Measurements from ENCODE around the gene COTL1. TPM values are rescaled to one million over a fixed set of nuclear protein-coding genes. Genes with fewer than 3 reads are reported as not detected.

Gene COTL1
- total and polyA plus RNA-seq, 9 of the 15 experiments (the other 6 are each of a cell fraction or from before 2014, with no cell fraction given) = 27.7 to 185 (median 72.5) TPM

- TF ChIP-seq HNRNPK (IDR thresholded peaks at IDR 0.05; ENCODE audit: low read depth, low read length, poor library complexity, severe bottlenecking) (no peak), EWSR1 (IDR thresholded peaks at IDR 0.05; ENCODE audit: borderline replicate concordance, low read depth, partially characterized antibody) (no peak), SRF (CRISPR knock-in tag; IDR thresholded peaks at IDR 0.05) (no peak), ATF7 (IDR thresholded peaks at IDR 0.05) (no peak), FOXA3 (CRISPR knock-in tag; conservative IDR thresholded peaks at IDR 0.05 in 1 of 2, IDR thresholded peaks at IDR 0.05 in 1 of 2) (no peak), OTX1 (CRISPR knock-in tag; IDR thresholded peaks at IDR 0.05) (no peak), ZC3H4 (CRISPR knock-in tag; IDR thresholded peaks at IDR 0.05; ENCODE audit: borderline replicate concordance) (no peak), MYNN (IDR thresholded peaks at IDR 0.05) (no peak), MYNN (CRISPR knock-in tag; IDR thresholded peaks at IDR 0.05) (no peak), NR2C1 (IDR thresholded peaks at IDR 0.05) (no peak), NR2C1 (tag; IDR thresholded peaks at IDR 0.05) (no peak), NCOA4 (IDR thresholded peaks at IDR 0.05; ENCODE audit: partially characterized antibody) (no peak), ZNF274 (IDR thresholded peaks at IDR 0.05; ENCODE audit: borderline replicate concordance, low read depth, low read length) (no peak), HMGN3 (IDR thresholded peaks at IDR 0.05; ENCODE audit: borderline replicate concordance, extremely low read depth, insufficient read length, low read depth, low read length) (peak; percentile 91), MEF2A (IDR thresholded peaks at IDR 0.05; ENCODE audit: control insufficient read depth, low read depth, low read length) (no peak), KAT7 (CRISPR knock-in tag; IDR thresholded peaks at IDR 0.05; ENCODE audit: borderline replicate concordance) (no peak), PHF8 (IDR thresholded peaks at IDR 0.05; ENCODE audit: borderline replicate concordance, low read length) (peak; percentile 80; the same call in 1 of the 2 replicates), ZNF121 (CRISPR knock-in tag; conservative IDR thresholded peaks at IDR 0.05) (no peak), ZFP30 (CRISPR knock-in tag; IDR thresholded peaks at IDR 0.05; ENCODE audit: borderline replicate concordance) (no peak), SNIP1 (IDR thresholded peaks at IDR 0.05; ENCODE audit: low read depth) (no peak), GTF2E2 (tag; IDR thresholded peaks at IDR 0.05) (no peak), BMI1 (IDR thresholded peaks at IDR 0.05; ENCODE audit: low read length) (no peak)
- TF ChIP-seq, protein P1, sequence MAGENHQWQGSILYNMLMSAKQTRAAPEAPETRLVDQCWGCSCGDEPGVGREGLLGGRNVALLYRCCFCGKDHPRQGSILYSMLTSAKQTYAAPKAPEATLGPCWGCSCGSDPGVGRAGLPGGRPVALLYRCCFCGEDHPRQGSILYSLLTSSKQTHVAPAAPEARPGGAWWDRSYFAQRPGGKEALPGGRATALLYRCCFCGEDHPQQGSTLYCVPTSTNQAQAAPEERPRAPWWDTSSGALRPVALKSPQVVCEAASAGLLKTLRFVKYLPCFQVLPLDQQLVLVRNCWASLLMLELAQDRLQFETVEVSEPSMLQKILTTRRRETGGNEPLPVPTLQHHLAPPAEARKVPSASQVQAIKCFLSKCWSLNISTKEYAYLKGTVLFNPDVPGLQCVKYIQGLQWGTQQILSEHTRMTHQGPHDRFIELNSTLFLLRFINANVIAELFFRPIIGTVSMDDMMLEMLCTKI (IDR thresholded peaks at IDR 0.05; ENCODE audit: partially characterized antibody) = no peak
- TF ChIP-seq, protein P2, sequence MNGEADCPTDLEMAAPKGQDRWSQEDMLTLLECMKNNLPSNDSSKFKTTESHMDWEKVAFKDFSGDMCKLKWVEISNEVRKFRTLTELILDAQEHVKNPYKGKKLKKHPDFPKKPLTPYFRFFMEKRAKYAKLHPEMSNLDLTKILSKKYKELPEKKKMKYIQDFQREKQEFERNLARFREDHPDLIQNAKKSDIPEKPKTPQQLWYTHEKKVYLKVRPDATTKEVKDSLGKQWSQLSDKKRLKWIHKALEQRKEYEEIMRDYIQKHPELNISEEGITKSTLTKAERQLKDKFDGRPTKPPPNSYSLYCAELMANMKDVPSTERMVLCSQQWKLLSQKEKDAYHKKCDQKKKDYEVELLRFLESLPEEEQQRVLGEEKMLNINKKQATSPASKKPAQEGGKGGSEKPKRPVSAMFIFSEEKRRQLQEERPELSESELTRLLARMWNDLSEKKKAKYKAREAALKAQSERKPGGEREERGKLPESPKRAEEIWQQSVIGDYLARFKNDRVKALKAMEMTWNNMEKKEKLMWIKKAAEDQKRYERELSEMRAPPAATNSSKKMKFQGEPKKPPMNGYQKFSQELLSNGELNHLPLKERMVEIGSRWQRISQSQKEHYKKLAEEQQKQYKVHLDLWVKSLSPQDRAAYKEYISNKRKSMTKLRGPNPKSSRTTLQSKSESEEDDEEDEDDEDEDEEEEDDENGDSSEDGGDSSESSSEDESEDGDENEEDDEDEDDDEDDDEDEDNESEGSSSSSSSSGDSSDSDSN (IDR thresholded peaks at IDR 0.05; ENCODE audit: borderline replicate concordance in 1 of 2, low read depth in 2 of 2, low read length in 2 of 2) = no peak
Observed at GRCh38 chr16:84617791-84618580, at the start of gene COTL1 (continued).

Measured in K562 (cell line).